HG03457 (cell line): ENCODE results near the gene HEXIM1.

Experiments used
- ATAC-seq: cut with Tn5 transposase; IDR thresholded peaks from one replicate; pipeline ENCODE4 v1.9.1; 2021; ENCODE audit warnings: moderate number of reproducible peaks; ENCODE audit not compliant: unreplicated experiment

Gene HEXIM1, protein sequence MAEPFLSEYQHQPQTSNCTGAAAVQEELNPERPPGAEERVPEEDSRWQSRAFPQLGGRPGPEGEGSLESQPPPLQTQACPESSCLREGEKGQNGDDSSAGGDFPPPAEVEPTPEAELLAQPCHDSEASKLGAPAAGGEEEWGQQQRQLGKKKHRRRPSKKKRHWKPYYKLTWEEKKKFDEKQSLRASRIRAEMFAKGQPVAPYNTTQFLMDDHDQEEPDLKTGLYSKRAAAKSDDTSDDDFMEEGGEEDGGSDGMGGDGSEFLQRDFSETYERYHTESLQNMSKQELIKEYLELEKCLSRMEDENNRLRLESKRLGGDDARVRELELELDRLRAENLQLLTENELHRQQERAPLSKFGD

DNA sequence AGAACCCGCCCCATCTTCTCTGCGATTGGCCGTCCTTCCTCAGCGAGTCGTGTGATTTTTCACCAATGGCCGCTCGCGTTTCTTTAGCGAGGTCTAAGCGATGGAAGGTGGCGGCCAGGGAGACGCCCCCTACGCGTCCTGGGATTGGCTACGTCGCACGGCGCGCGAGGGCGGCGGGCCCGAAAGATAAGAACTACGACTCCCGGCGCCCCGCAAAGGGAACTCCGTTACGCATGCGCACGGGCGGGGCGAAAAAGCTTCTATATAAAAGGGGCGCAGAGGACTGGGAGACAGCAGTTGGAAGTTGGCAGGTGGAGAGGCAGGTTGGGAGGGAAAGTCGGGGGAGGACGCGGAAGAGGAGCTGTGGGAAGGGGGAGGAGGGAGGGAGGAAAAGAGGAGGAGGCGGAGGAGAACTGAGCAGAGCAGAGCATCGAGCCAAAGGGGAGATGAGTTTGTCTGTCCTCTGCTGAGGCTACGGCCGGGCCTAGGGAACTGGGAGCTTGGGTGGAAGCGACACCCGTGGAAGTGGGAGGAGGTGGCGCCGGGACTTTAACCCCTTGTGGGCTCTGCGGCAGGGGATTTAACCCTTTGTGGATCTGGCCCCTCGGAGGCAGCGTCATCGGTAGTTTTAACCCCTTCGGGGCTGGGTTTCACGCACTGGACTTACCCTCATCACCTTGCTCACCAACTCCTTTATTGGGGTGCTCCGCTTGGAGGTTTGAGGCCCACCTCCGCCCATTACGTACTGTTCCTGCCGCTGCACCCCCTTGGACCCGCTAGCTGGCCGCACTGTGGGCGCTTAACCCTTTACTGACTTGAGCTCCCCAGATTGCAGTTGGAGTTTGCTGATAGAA, at the start of gene HEXIM1:
TSS of gene HEXIM1 (plus strand) at position 293 of the 854 bp plus-strand sequence. CDS start 716 bp downstream, outside the sequence.
- peak; percentile 45 for ATAC-seq

GRCh38 chr17:45098869-45099616, 49.2 kb upstream of the HEXIM1 start:
- no peak for ATAC-seq

- no peak for ATAC-seq
Measured at GRCh38 chr17:45101546-45101882, 46.8 kb upstream of the HEXIM1 start.

- no peak for ATAC-seq
Measured at GRCh38 chr17:45101883-45102811, 46.1 kb upstream of the HEXIM1 start.

DNA sequence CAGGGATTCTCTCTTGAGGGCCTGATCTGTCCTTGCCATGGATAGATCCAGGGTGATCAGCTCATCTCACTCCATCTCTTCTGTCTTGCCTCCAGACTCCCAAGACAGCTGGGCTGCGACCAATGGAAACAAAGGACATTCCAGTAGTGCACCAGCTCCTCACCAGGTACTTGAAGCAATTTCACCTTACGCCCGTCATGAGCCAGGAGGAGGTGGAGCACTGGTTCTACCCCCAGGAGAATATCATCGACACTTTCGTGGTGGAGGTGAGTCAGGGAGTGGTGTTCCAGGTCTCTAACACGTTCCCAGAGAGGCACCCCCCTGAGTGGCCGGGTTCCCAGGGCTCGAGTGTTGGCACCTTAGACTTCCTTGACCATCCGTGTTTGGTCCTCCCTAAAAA, 45.4 kb upstream of the HEXIM1 start:
- no peak for ATAC-seq

DNA sequence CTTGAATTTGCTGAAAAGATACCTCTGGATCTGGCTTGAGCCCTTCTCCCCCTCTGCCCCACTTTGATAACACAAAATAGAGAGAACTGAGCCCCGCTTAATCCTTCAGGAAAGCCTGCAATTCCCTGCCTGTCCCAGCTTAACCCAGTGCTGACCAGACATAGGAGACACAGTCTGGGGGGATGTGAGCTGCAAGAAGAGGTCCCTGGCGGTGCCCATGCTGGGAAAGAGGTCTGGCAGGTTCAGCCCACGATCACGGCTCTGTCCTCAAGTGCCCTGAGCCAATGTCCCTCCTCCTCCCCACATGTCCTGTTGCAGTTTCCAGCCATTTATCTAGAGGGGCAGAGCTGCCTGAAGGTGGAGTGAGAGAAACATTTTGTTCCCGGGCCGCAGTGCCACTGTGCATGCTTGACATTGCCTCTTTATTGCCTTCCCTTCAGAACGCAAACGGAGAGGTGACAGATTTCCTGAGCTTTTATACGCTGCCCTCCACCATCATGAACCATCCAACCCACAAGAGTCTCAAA, 44.9 kb upstream of the HEXIM1 start:
- no peak for ATAC-seq

- ATAC-seq: no peak
Measured at GRCh38 chr17:45104029-45104428, 44.2 kb upstream of the HEXIM1 start.

GRCh38 chr17:45104497-45104896, 43.8 kb upstream of the HEXIM1 start:
- no peak for ATAC-seq

DNA sequence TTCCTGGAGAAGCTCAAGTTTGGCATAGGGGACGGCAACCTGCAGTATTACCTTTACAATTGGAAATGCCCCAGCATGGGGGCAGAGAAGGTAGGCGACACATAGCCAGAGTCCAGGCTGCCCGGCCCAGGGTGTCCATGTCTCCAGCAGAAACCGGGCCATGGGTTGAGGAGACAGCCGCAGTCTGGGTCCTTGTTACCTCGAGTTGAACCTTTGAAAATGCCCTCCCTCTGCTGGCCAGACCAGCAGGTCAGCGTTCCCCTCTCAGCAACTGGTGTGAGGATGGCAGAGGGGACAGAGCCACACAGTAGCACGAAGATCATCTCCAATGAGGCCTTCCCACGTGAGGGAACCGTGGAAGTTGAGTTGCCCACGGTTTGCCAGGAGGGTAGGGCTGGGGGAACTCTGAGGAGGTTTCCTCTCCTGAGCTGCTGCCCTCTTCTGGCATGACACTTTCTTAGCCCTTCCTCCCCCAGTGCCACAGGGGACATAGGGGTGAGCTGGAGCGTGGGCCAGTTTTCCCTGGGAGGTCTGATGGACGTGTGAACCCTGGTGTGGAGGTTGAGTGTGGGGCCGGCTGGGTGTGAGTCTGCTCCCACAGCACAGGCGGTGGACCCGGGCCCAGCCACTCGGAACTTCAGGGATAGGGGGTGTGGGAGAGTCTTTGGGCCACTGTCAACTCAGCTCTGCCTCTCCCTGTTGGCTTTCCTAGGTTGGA, 43.2 kb upstream of the HEXIM1 start:
- ATAC-seq: no peak

DNA sequence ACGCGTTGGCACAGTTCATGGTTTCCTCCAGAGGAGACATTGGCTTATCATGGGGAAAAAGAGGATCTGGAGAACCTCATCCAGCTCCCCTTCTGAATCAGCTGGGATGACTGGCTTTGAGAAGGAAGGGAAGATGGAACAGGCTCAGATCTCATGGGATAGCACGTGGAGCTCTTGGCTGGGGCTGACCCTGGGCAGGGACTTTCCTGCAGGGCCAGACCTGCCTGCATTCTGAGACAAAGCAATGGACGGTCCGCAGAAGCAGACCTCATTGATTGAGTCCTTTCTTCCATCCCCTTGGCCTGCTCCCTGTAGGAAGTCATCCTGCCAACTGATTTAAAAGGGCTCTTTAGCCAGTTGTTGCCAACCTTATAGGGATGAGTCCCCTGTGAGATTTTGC, 42.2 kb upstream of the HEXIM1 start:
- no peak for ATAC-seq

DNA sequence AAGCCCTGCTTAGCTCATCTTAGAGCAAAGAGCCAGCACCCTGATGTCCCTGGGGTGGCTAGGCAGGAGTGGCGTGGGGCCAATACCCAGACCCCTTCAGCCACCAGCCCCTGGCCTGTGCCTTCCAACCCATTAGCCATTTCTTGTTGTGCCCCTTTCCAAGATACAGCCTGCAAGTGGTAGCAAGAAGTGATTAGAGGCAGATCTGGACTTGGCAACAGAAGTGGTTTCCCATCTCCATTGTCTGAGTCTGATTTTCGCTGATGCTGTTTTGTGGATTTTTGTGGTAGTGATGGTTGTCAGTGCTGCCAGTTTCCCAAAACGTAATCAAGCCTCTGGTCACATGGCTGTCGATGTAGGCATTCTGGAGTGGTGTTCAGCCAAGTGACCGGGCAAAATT, 41.7 kb upstream of the HEXIM1 start:
- ATAC-seq: no peak

DNA sequence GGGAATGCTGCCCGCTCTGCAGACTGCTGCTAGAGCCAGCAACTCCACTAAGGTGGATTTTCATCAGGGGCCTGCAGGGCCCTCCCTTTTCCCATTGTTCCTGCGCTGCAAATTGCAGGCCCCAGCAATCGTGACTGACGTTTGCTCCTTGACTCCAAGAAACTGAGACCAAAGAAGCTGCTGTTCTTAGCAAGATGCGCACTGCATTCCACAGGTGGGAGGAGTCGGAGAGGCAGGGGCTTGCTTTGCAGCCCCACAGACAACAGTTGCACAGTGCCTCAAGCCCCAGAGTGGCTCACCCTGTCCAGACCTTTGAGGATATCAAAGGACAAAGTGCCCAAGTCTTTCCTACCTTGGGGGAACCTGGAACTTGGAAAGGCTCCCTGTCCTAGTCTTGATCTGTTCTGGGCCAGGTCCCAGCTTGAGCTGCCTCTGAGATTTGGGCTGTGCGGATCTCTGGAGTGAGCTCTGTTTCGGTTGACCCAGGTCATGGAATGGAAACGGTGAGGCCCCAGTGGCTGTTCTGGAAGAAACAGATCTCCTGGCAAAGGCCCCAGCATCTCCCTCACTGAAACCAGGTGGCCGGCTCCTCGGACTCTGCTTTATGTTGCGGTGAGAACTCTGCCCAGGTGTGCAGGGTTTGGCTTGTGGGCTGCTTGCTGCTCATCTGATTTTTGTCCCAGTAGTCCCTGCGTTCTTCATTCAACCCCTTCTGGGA, 40.8 kb upstream of the HEXIM1 start:
- ATAC-seq: no peak

DNA sequence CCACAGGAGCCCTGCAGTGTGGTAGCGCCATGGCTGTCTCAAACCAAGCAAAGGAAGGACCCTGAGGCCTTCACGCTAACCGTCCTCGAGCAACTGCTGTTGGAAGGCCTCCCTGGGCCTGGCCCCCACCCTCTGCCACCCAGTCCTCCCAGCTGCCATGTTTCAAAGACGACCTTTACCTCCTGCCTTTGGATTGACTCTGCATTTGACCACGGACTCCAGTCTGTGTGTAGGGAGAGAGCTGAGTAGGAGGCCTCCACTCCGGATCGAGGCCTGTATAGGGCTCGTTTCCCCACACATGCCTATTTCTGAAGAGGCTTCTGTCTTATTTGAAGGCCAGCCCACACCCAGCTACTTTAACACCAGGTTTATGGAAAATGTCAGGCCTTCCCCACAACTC, 40.2 kb upstream of the HEXIM1 start:
- no peak for ATAC-seq

DNA sequence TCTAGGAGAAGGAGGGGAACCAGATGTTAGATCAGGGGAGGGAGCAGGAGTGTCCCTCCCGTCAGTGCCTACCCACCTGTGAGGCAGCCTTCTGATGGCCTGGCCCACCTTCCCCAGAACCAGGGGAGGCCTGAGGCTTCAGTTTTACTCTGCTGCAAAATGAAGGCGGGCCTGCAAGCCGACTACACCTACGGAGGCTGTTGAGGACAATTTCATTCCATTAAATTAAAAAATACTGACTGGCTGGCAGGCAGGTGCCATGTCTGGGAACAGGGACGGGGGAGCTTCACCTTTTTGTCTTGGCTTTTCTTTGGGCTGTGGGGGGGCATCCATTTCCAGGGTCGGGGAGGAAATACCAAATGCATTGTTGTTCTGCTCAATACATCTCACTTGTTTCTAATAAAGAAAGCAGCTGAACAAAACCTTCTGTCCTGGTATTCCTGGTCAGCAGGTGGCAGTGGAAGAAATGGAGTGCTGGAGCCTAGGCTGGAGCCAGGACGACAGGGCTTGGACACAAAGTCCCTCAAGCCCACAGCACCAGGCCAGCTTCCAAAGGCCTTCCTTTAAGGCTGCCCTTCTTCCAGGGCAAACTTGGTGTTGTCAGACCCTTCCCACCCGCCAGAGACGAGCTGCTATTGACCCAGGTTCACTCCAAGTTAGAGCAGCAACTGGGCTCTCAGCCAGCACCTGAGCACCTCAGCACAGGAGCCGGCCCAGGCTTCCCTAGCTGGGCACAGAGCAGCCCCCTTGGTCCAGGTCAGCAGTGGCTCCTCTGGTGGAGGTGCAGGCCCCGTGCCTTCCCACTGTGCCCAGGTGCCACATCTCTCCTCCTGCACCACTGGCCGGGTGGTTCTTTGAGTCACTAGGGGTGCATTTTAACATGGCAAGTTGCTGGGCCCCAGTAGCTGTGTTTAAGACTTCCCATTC, 39.4 kb upstream of the HEXIM1 start:
- no peak for ATAC-seq

- ATAC-seq: no peak
Measured at GRCh38 chr17:45110676-45111611, 37.3 kb upstream of the HEXIM1 start.

GRCh38 chr17:45111850-45112249, 36.4 kb upstream of the HEXIM1 start:
- no peak for ATAC-seq
